NCI-H1092 treated with DMSO at 0.1 percent for 48 hours (cell line): ENCODE results near the gene TMEM184B.
A peak's percentile ranks its signal among the peaks of the same experiment; 100 is the strongest.

Experiments
- DNase-seq: peaks from one replicate; lab custom pipeline; 2025; lab: John Stamatoyannopoulos, UW

Gene TMEM184B

DNA sequence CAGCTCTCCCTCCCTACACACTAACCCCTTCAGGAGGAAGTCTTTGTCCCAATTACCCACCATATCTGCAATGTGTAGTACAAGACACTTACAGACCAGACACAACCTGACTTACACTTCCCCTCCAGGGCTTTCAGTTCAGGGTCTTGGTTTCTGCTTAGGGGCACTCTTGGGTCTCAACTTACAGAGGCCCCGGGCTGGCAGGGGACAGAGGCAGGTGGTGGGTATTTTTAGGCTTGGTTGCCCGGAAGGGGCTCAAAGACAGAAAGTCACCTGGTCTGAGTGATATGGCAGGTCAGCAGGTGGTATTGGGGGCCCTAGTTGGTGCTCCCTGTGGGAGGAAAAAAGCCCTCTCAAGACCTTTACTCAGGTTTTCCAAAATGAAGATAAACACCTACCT, 3.4 kb upstream of the TMEM184B start:
- no peak for DNase-seq

DNA sequence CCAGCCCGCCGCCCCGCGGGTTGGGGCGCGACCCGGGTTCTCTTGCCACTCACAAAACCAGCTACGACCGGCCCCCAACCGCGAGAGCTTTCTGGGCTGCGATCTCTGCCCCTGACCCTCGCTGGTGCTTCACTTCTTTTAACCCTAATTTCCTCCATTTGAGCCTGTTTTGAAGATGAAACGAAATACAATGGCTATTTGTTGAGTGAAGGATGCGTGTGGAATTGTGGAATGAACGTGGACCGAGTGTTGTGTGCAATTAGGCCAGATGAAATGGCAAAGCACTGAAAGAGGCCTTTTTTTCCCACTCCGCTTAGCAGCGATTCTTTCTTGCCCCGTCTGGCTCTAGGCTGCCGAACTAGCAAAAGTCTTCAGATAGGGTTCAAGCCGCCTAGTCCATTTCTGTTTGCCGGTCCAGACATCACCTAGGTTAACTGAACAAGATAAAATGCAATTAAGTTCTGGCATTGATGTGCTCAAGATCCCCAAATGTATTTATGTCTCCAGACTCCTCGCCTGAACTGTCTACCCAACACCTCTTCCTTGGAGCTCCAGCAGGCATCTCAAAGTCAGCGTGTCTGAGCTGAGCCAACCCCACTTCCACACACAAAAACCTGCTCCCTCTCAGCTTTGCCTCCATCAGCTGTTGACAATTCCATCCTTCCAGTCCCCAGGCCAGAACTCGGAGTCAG, 471 bp upstream of the TMEM184B start:
- peak; percentile 20 for DNase-seq

DNA sequence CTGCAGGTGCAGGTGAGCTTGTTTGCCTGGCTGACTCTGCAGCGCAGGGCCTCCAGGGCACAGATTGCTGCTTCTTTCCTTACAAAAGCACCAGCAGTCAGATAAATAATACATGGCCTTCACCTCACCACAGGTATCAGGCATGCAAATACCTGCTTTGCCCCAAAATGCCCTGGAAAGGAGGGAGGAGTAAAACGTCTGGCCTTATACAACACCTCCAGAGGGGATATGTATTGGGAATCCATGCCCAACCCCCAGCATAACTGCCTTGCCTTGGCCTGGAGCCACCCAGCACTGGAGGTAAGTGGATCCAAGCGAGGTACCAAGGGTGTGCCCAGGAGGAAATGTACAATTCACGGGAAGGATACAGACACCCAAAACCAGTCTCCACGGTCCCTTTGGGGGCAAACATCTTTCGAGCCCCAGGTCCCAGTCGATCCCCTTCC, 860 bp downstream of the TMEM184B start:
- DNase-seq, result peak; percentile 54

DNA sequence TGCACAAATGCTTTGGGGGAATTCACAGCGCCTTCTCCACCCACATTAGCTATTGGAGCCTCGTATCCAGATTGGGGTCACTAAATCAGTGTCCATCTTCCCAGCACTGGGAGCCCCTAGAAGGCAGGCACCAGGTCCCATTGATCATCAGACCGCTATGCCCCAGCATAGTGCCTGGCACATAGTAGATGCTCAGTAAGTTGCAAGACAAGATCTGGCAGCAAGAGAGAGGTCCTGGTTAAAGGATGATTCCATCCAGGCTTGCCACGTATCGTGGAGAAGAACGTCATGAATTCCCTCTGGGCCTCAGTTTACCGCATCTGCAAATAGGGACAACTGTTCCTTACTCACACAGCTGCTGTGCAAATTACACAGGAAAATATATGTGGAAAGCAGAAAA, 1.7 kb downstream of the TMEM184B start:
- DNase-seq, result no peak

DNA sequence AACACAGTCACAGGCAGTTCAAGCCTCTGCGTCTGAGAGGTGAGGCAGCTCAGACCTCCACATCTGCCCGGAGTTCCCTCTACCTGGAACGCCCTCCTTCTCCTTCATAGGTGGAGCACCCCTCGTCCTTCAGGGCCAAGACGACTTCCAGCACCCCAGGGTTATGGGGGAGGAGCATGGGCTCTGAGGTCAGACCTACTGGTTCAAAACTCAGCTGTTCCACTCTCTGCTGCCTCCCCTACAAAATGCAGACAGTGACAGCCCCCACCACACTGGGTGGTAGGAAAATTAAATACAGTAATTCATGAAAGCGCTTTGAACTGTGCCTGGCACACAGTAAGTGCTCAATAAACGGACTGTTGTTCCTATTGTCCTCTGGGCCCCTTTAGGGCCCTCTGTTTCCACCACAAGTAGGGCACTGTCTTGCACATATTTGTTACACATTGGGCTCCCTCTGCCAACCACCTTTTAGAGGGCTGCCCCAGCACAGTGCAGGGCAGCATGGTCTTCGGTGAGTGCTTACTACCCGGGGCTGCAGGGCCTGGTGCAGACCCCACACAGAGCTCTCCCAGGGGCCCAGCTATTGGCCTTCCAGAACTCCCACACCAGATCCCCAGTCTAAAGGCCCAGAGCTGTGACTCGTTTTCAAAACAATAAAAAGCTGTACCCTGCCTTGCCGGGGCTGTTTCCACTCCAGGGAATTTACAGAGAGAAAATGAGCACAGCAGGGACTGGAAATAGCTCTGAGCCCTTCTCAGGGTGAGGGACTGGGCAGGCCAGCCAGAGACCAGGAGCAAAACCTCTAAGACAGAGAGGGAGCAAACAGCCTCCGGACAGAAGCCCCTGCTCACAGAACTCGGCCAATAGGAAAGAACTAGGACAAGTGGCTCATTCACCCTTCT, 2.5 kb downstream of the TMEM184B start:
- no peak for DNase-seq

DNA sequence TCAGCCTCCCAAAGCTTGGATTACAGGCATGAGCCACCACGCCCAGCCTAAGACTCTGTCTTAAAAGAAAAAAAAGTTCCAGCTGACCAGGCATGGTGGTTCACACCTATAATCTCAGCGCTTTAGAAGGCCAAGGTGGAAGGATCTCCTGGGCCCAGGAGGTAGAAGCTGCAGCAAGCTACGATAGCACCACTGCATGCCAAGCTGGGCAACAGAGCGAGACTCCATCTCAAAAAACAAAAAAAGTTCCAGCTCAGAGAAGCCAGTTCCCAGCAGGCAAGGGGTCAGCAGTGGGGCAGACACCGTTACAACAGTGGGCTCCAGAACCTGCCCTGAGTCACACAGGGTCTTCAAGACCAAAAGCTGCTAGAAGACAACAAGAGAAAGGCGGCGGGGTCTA, 3.3 kb downstream of the TMEM184B start:
- DNase-seq, result no peak

DNA sequence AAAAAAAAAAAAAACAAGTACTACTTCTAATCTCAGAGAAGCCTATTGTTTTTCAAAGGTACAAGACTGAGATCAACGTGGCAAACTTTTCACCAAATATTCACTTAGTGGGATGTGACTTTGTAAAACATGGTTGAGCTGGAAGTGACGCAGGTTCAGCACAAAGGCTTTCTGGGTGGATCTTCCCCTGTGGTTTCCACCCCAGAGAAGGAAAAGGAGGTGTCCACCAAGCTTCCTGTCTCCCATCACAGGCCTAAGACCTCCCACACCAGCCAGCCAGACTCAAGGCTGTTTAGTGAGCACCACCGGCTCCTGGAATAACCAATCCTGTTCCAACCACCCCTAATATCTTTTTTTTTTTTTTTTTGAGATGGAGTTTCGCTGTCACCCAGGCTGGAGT, 5.7 kb downstream of the TMEM184B start:
- DNase-seq, result no peak

DNA sequence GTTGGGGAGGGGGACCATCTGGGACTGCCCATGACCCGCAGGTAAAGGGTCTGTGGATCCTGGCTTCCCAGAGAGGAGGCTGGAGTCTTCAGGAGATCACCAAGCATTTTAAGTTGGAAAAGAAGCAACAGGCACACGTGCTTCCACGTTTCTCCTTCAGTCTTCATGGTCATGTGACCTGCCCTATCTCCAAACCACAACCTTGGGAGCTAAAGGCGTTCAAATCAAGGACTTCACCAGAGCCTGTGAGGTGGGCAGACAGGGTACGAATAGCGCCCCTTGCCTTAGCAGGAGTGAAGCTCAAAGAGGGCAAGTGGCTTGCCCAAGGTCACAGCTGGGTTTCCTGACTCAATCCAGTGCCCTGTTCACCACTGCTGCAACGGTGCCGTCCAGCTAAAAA, 6.7 kb downstream of the TMEM184B start:
- no peak for DNase-seq

DNA sequence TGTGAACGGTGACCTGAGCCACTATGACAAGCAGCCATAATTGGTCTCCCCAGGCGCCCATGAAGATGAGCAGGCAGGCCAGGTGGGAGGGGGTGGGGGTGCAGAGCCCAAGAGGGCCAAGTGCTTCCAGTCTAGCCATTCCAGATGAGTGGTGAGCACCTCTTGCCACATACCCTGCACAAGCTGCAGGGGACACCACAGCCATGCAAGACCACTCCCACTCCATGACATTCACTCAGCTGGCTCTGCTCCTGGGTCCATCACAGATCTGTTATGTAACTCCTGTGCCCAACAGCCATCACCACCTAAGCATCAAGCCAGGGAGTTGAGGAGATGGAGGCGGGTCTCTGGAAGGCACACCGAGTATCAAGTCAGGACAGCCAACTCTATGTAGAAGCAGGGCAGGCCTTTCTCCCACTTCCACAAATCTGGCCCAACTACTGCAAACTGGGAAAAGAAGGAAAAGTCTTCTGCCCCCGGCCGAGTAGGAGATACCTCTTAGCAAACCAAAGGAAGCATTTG, 8.4 kb downstream of the TMEM184B start:
- no peak for DNase-seq

DNA sequence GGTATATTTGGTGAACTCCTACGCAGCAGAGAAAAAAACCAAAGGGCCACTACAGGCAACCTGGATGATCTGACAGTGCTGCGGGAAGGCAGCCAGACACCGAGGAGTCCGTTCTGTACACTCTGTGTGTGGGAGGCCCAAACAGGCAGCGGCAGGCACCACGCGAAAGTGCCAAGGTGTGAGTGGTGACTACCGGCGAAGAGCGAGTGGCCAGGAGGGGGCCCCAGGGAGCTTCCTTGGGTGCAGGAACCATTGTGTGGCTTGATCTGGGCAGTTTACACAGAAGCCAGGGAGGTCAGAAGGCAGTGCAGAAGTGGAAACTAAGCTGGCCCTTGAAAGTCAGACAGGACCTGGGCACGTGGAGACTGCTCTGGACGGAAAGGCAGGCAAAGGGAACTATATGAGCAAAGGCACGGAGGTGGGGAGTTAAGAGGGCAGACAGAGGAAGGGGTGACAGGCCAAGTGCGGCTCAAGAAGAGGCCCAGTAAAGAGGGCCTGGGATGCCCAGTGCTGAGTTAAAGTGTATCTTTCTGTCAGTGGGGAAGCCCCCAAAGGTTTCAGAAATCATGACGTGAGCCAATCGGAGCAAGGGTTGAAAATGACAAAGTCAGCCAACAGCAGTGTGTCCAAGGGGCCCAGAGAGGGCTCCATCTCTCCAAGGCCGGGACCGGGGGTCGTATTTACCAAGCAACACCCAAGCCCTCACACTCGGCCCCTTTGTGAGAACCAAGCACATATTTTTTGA, 10.6 kb downstream of the TMEM184B start:
- DNase-seq, result no peak

DNA sequence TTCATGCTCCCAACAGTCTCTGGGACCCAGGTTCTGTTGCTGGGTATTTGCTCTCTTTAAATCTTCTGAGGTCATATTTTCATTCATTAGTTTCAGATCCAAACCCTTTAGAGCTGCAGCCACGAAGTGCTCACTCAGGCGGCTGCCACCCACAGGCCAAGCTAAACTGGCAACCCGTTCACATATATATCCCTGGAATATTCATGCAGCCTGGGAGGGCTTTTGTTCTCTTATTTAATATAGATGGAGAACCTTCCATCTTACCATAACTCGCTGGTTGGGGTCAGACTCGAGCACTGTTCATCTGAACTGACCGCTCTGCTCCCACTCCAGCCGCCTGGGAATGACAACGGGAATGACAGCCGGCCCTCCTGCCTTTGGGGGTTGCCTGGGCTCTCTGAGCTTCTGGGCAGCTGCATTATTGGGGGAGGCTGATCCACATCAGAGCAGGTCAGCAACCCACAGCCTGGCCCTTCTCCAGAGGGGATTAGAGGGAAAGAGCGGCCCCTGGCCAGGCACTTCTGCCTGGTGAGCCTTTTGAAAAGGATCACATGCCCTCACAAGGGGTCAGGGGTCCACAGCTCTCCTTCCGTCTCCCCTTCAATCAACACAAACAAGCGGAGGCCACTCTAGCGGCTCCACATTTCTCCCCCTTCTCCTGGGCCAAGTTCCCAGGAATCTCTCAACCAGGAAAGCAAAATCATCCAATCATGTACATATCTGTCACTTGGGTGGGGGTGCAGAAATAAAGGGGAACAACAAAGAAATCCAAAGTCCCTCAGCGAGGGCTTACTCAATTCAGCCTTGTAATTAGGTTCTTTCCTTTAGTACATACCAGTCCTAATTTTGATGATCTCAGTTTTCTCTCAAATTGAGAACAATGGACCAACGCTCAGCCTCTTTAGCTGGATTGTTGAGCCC, 11.8 kb downstream of the TMEM184B start:
- peak; percentile 68 for DNase-seq

DNA sequence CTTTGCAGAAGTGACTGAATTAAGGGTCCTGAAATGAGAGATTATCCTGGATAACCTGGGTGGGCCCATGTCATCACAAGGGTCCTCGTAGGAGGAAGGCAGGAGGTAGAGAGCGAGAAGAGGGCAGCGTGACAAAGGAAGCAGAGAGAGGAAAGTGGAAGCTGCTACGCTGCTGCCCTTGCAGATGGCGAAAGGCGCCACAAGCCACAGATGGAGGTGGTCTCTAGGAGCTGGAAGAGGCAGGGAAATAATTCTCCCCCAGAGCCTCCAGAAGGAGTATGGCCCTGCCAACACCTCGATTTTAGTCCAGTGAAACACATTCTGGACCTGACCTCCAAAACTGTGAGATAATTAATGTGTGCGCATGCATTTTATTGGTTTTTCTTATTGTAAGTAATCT, 13.4 kb downstream of the TMEM184B start:
- no peak for DNase-seq

DNA sequence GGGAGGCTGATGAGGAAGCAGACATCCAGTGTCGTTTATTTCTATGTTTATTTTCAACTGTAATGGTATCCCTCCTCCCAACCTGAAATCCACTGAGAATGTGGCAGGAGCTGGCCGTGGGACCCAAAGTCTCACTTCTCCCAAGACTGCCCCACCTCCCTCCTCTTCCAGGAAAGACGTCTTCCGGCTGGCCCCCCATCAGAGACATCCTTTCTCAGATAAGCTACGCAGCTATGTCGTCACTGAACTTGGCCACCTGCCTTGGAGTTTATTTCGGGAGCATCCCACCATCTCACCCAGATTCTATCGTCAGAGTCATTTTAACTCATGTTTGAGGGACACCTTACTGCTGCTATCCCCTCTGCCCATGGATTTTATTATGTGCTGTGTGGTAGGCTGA, 13.9 kb downstream of the TMEM184B start:
- DNase-seq, result no peak

DNA sequence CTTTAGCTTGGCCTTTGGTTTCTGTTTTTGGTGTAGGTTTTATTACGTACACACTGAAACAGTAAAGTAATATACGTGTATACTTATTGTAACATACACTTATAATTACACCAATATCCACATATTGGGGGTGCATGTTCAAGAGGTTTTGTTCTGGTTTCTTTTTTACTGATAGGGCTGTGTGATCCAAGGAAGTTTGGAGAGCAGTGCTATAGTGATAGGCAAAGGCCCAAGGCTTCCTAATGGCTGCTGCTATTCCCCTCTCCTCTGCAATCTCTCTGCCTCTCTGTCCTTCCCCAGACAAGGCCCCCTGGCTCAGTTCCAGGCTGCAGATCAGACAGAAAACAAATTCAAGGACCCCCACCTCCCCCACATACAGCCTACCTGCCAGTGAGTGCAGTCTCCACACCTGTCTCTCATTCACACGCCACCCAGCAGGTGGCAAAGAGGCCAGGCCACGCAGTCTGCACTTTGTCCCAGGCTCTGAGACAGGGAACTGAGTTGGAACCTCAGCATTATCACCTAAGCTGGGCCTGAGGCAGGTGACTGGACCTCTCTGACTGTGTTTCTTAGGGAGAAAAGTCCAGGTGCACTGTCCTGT, 15.1 kb downstream of the TMEM184B start:
- DNase-seq, result peak; percentile 72

DNA sequence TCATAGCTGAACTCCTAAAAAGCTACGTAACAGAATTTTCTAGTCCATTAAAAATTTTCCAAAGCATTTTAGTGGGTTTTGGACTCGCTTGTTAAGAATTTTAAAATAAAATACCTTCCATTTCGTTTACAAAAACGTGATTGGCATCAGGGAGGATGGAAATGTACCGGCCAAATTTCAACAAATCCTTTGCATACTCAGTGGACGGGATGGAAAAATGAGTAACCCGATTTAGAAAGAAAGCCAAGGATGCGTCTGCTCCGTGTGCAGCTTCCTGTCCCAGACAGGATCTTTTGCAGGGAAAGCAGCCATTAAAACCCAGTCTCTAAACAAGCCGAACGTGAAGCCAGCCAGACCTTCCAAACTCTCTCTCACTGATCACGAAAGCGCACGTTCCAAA, 15.6 kb downstream of the TMEM184B start:
- DNase-seq, result no peak

DNA sequence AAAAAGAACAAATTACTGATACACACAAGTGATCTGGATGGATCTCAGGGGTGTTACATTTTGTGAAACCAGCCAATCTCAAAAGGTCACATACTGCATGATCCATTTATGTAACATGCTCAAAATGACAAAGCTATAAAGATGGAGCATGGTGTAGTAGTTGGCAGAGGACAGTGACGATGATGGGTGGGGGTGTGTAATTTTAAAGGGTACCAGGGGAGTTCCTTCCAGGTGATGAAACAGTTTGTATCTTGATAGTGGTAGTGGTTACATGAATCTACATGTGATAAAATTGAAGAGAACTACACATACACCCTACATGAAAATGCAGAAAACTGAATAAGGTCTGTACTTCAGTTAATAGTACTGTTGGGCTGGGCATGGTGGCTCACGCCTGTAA, 17.1 kb downstream of the TMEM184B start:
- DNase-seq, result no peak

DNA sequence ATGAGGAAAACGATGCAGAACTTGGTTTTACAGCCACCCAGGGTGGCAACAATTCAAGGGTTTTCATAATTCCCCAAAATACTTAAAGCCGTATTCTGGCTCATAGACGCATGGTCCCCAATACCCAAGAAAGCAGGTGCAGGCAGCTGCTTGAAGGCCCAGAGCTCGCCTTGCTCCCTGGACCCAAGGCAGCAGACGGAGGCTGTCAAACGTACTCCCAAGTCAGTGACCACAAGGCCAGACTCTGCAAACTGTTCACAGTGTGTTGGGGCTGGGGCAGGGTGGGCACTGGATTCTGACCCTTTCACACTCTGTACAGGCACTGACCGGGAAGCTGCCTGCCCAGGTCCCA, 21.5 kb downstream of the TMEM184B start:
- DNase-seq, result no peak

DNA sequence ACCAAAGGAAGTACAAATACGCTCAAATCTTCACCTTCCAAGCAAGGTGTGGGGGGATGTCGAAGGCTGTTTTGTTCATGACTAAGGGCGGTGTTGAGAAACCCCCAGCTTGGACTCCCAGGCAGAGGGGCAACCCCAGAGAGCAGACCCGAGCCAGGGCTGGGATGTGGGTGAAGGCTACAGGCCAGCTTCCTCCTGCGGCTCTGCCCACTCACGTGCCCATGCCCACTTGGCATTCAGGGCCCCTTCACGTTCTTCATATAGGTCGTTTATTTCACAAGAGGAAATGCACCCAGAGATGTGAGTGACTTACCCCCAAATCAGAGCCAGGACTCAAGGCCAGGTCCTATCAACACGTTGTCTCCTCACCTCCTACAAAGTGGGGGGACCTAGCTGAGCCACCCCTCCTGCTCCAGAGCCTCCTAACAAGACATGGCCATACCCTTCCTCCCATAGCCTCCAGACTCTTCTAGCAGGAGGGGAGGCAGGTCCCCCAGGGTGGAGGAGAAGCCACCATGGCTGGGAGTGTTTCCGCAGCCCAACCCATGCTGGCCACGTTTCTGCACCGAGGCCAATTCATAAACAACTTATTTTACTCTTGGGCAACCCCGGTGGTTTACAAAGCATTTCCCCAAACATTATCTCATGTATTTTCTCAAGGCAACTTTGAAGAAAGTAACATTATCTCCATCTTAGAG, 22.0 kb downstream of the TMEM184B start:
- no peak for DNase-seq

DNA sequence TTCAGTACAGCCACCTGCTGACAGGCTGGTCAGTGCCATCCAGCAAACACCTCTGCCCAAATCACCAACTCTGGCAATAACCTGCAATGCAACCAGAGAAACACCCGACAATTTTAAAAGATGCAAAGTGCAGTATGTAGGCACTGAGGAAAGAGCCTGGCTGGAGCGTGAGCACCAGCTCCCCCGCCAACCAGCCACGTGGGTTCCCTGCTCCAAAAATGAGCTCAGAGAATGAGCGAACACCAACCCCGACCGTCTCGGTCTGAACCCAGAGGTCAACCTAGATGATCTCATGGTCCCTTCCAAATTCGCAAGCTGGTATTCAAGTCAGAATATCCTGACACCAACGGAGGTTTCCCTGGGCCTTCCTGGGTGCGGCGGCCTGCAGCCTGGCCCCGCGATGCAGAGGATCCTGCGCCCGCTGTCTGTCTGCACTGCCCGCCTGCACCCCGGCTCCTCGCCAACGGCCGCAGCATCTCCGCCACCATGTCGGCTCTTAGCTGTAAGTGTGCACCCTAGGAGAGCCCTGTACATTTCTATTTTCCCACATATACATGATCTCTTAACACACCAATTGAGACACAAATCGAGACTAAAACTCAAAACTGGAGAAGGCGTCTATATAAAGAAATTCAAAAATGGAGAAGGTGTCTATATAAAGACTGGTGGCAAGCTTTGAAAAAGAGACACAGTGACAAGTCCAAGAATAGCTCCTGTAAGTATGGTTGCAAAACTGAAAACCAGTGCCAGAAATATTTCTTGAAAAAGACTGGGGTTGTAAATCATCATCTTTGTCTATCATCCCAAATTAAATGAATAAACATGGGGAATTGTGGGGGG, 22.8 kb downstream of the TMEM184B start:
- no peak for DNase-seq

DNA sequence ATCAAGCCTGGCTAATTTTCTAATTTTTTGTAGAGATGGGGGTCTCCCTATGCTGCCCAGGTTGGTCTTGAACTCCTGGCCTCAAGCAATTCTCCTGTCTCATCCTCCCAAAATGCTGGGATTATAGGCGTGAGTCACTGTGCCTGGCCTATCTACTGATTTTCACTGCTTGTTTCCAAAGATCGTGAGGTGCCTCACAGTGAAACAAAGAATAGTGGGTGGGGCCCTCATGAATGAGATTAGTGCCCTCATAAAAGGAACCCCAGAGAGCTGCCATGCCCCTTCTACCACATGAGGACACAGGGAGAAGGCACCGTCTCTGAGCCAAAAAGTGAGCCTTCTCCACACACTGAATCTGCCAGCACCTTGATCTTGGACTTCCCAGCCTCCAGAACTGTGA, 23.5 kb downstream of the TMEM184B start:
- DNase-seq, result no peak
